ENCODE results near the gene GPR183.

DNA sequence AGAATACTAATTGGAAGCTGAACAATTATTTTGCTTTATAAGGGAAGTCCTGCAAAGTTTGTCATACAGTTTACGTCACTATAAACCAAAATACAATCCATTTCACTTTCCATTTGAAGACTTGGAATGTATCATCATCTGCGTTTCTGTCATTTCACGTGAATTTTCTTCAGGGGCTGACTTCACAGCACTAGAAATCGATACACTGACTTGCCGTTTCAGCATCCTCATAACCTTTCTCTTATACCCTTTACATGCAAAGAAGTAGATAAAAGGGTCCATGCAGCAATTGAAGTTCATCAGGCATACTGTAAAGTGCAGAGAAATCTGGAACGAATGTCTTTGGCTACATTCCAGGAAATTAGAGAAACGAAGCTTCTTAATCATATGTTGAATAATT is 12.2 kb downstream of the GPR183 start:
- TF ChIP-seq POLR2A (IDR thresholded peaks at IDR 0.05; ENCODE audit: borderline replicate concordance, extremely low read depth, insufficient read depth, insufficient read length), result no peak
- no peak for TF ChIP-seq POLR2AphosphoS5 (IDR thresholded peaks at IDR 0.05; ENCODE audit: low read depth, low read length)
- TF ChIP-seq, protein P1, sequence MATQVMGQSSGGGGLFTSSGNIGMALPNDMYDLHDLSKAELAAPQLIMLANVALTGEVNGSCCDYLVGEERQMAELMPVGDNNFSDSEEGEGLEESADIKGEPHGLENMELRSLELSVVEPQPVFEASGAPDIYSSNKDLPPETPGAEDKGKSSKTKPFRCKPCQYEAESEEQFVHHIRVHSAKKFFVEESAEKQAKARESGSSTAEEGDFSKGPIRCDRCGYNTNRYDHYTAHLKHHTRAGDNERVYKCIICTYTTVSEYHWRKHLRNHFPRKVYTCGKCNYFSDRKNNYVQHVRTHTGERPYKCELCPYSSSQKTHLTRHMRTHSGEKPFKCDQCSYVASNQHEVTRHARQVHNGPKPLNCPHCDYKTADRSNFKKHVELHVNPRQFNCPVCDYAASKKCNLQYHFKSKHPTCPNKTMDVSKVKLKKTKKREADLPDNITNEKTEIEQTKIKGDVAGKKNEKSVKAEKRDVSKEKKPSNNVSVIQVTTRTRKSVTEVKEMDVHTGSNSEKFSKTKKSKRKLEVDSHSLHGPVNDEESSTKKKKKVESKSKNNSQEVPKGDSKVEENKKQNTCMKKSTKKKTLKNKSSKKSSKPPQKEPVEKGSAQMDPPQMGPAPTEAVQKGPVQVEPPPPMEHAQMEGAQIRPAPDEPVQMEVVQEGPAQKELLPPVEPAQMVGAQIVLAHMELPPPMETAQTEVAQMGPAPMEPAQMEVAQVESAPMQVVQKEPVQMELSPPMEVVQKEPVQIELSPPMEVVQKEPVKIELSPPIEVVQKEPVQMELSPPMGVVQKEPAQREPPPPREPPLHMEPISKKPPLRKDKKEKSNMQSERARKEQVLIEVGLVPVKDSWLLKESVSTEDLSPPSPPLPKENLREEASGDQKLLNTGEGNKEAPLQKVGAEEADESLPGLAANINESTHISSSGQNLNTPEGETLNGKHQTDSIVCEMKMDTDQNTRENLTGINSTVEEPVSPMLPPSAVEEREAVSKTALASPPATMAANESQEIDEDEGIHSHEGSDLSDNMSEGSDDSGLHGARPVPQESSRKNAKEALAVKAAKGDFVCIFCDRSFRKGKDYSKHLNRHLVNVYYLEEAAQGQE (IDR thresholded peaks at IDR 0.05; ENCODE audit: low read depth), result no peak

All from HCT116 (cell line).